Measurements from ENCODE around the gene CRACDL.
"Not testable (repeated sequence)": the region's sequence is repeated elsewhere in the genome, so short reads cannot be mapped to it uniquely, and the experiment has no call there.

Gene CRACDL

GRCh38 chr2:98777076-98777475 is 158.9 kb downstream of the CRACDL start:
- DNase-seq (ENCODE audit: low read depth in 2 of 2), result no peak

- no peak for DNase-seq (ENCODE audit: low read depth in 2 of 2)
These were observed 159.9 kb downstream of the CRACDL start for GRCh38 chr2:98776136-98776535.

- no peak for DNase-seq (ENCODE audit: low read depth in 2 of 2)
These were observed 160.7 kb downstream of the CRACDL start for GRCh38 chr2:98775146-98775986.

GRCh38 chr2:98773907-98774306 is 162.1 kb downstream of the CRACDL start:
- DNase-seq (ENCODE audit: low read depth in 2 of 2), result no peak

GRCh38 chr2:98773169-98773568 is 162.9 kb downstream of the CRACDL start:
- DNase-seq (ENCODE audit: low read depth in 2 of 2), result no peak

- DNase-seq (ENCODE audit: low read depth in 2 of 2), result no peak
These were observed 163.5 kb downstream of the CRACDL start for GRCh38 chr2:98772536-98772935.

GRCh38 chr2:98771721-98772524 is 164.1 kb downstream of the CRACDL start:
- peak in 1 of 2 donors; percentile 33 for DNase-seq (ENCODE audit: low read depth in 2 of 2)

- DNase-seq (ENCODE audit: low read depth in 2 of 2), result no peak
These were observed 164.8 kb downstream of the CRACDL start for GRCh38 chr2:98771264-98771663.

GRCh38 chr2:98769784-98770183 is 166.2 kb downstream of the CRACDL start:
- no peak for DNase-seq (ENCODE audit: low read depth in 2 of 2)

GRCh38 chr2:98769114-98769476 is 166.9 kb downstream of the CRACDL start:
- DNase-seq (ENCODE audit: low read depth in 2 of 2), result no peak

- no peak for DNase-seq (ENCODE audit: low read depth in 2 of 2)
These were observed 167.5 kb downstream of the CRACDL start for GRCh38 chr2:98768384-98769113.

GRCh38 chr2:98764499-98764898 is 171.5 kb downstream of the CRACDL start:
- DNase-seq (ENCODE audit: low read depth in 2 of 2), result no peak

GRCh38 chr2:98763209-98763951 is 172.6 kb downstream of the CRACDL start:
- no peak for DNase-seq (ENCODE audit: low read depth in 2 of 2)

- DNase-seq (ENCODE audit: low read depth in 2 of 2), result no peak
These were observed 174.1 kb downstream of the CRACDL start for GRCh38 chr2:98761909-98762308.

GRCh38 chr2:98761267-98761781 is 174.7 kb downstream of the CRACDL start:
- DNase-seq (ENCODE audit: low read depth in 2 of 2), result peak; percentile 45 to 54

GRCh38 chr2:98759827-98760625 is 176.0 kb downstream of the CRACDL start:
- DNase-seq (ENCODE audit: low read depth in 2 of 2), result no peak

GRCh38 chr2:98759338-98759737 is 176.7 kb downstream of the CRACDL start:
- DNase-seq (ENCODE audit: low read depth in 2 of 2), result no peak

- DNase-seq (ENCODE audit: low read depth in 2 of 2), result no peak
These were observed 178.1 kb downstream of the CRACDL start for GRCh38 chr2:98757904-98758421.

GRCh38 chr2:98753801-98754200 is 182.2 kb downstream of the CRACDL start:
- no peak for DNase-seq (ENCODE audit: low read depth in 2 of 2)

- not testable (repeated sequence) for DNase-seq (ENCODE audit: low read depth in 2 of 2)
These were observed 183.3 kb downstream of the CRACDL start for GRCh38 chr2:98752711-98753110.

Measured in stimulated activated CD8-positive, alpha-beta memory T cell treated with anti-CD3 and anti-CD28 coated beads, Interleukin-15, amount 100 ng/mL, for 48 hours (primary cell).